SK-N-SH (cell line): ENCODE results near the gene ALAD.

Experiments
- JUND ChIP-seq: IDR thresholded peaks from 2 replicates; pipeline ENCODE4 v1.4.0; 2012
- TAF1 ChIP-seq: IDR thresholded peaks from 2 replicates; pipeline ENCODE4 v1.6.1; 2012; ENCODE audit warnings: low read depth, mild to moderate bottlenecking, low read length, moderate library complexity, borderline replicate concordance
- USF2 ChIP-seq: fragments of 150-350 bp; IDR thresholded peaks from 2 replicates; pipeline ENCODE4 v1.6.1; 2017; ENCODE audit warnings: antibody characterized with exemption, low read length, low read depth, borderline replicate concordance

- TF ChIP-seq USF2: no peak
- TF ChIP-seq JUND: no peak
- TF ChIP-seq TAF1: no peak
Observed at GRCh38 chr9:113426701-113427100, 25.6 kb upstream of the ALAD start.
